HG02759 (cell line): Measurements from ENCODE around the gene KIF1B.

Experiments used
- ATAC-seq: cut with Tn5 transposase; IDR thresholded peaks from one replicate; pipeline ENCODE4 v1.9.1; 2021; ENCODE audit warnings: mild to moderate bottlenecking, moderate library complexity; ENCODE audit not compliant: unreplicated experiment

KIF1B gene

DNA sequence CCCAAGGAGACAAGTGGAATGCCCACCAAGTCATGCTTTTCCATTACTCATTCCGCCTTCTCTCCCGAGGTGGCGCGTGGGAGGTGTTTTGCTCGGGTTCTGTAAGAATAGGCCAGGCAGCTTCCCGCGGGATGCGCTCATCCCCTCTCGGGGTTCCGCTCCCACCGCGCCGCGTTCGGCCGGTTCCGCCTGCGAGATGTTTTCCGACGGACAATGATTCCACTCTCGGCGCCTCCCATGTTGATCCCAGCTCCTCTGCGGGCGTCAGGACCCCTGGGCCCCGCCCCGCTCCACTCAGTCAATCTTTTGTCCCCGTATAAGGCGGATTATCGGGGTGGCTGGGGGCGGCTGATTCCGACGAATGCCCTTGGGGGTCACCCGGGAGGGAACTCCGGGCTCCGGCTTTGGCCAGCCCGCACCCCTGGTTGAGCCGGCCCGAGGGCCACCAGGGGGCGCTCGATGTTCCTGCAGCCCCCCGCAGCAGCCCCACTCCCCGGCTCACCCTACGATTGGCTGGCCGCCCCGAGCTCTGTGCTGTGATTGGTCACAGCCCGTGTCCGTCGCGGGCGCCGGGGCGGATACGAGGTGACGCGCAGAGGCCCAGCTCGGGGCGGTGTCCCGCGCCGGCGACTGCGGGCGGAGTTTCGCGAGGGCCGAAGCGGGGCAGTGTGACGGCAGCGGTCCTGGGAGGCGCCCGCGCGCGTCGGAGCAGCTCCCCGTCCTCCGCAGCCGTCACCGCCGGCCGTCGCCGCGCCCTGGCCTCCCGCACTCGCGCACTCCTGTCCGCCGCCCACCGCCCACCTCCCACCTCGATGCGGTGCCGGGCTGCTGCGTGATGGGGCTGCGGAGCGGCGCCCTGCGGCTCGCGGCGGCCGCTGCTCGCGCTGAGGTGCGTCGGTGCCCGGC is at the start of gene KIF1B:
Gene KIF1B, plus strand, starts transcription at position 666 of the 906 bp plus-strand sequence. CDS start 21,759 bp downstream, outside the sequence.
- peak; percentile 99 for ATAC-seq

DNA sequence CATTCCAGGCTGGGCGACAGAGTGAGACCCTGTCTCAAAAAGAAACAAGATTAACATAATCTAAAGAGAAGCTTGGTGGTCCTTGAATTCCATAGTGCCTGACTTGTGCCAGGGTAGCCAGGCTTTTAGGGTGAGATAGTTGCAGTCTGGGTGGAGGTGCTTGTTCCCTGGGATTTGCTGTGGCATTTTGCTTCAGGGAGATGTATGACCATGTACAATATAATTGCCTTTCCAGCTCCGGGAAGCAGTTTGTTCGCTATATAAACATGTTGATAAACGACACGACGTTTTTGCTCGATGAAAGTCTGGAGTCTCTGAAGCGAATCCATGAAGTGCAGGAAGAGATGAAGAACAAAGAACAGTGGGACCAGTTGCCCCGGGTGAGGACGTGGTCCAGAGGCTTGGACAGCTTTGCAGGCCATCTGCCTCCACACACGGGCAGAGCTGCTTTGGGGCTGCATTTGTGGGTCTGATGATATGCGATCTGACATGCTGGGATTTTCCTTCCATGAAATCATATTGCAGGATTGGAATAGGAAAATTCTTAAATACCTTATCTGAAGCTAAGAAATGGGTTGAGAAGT is 49.4 kb upstream of the KIF1B start:
- ATAC-seq: no peak

GRCh38 chr1:10161541-10162290 is 48.7 kb upstream of the KIF1B start:
- ATAC-seq: no peak

DNA sequence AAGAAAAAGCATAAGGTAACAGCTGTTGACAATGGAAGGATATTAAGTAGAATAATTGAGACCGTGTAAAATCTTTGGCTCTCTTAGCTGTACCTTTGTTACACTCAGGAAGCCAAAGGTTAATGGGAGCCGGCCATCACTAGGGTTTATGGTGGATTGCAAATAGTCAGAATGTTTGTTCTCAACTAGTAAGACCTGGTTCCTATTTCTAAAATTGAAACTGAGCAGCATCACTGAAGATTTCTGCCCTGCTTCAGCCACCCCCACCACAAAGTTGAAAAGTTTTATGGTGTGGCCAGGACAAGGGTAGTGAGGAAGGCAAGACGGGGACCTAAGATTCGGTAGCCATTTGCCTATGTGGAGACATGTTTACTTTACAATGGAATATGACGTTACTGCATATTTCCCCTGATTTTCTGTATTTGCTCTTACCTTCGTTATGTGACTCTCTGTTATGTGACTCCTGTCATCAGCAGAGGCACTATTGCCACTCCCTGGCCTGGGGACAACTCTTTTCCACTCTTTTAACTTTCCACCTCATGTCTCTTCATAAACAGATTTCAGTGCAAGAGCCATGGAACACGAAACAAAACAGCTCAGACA is 41.4 kb upstream of the KIF1B start:
- ATAC-seq: no peak

- ATAC-seq: no peak
These were observed 40.2 kb upstream of the KIF1B start for GRCh38 chr1:10170239-10170574.

- ATAC-seq: no peak
These were observed 39.1 kb upstream of the KIF1B start for GRCh38 chr1:10171105-10171767.

DNA sequence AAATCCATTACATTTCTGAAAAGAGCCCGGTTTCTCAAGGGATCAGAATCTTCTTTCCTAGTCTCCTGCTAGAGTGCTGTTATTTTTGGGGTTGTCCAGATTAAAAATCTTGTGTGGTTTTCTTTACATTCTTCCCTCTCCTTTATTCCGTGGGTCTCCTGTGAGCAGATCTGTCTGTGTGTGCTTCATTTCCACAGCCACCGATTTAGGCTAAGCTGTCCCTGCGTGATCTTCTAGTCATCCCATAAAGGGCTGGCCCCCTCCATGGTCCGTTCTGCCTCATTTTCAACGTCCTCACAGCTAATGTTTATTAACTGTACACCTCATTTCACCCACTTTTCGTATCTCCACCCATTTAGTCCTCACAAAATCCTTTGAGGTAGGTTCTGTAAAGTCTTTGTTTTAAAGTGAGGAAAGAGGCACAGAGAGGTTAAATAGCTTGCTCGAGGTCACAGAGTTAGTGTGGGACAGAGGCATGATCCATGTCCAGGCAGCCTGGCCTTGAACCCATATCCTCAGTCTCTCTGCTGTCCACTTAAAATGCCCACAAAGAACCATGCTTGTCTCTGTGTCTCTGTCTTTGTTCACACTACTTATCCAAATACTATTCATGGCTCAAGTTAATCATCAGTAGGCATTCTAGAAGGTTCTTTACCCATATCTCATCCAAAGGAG is 38.2 kb upstream of the KIF1B start:
- no peak for ATAC-seq

DNA sequence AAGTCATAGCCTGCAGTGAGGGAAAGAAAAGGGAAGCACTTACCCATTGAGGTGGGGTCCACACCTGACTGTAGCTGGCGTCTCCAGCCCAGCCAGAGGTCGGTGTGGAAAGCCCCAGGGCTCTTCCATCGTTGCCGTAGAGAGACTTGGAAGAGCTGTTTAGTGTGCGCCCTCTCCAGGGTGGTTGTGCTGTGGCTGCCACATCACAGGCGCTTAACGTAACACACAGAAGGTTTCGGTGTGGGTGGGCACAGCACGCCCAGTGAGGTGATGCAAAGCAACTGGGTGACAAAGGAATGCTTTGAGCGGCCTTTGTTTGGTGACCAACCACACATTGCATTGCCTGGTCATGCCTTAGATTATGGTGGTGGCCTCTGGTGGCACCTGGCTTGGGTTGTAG is 36.8 kb upstream of the KIF1B start:
- ATAC-seq: no peak

- ATAC-seq: no peak
These were observed 32.5 kb upstream of the KIF1B start for GRCh38 chr1:10177876-10178275.

GRCh38 chr1:10178597-10179405 is 31.6 kb upstream of the KIF1B start:
- ATAC-seq: no peak

GRCh38 chr1:10179406-10180091 is 30.8 kb upstream of the KIF1B start:
- ATAC-seq: no peak

- no peak for ATAC-seq
These were observed 29.2 kb upstream of the KIF1B start for GRCh38 chr1:10181154-10181553.

GRCh38 chr1:10185759-10186158 is 24.6 kb upstream of the KIF1B start:
- ATAC-seq: no peak

DNA sequence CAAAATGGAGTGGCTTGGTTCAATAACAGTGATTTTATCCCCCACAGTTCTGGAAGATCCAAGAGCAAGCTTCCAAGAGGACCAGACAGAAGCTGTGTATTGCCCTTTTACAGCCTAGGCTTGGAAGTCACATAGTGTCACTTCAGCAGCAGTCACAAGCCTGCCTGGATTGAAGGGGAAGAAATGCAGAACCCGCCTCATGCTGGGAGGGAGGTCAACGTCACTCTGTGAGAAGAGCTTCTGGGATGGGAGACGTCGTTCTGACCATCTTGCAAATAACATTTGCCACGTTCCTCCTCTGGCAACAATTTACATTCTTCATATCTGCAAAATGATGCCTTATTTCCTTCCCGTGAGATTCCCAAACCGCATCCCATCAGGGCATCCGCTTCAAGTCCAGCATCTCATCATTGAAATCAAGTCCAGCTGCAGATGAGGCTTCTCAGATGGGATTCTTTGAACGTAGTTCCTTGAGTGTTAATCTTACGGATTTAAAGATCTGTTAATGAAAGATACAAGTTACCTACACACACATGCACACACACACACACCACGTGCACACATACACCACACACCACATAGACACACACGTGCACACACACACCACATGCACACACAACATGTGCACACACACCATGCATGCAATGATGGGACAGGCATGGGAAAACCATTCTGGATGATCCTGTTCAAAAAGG is 23.9 kb upstream of the KIF1B start:
- no peak for ATAC-seq

GRCh38 chr1:10187026-10187334 is 23.4 kb upstream of the KIF1B start:
- ATAC-seq: no peak

DNA sequence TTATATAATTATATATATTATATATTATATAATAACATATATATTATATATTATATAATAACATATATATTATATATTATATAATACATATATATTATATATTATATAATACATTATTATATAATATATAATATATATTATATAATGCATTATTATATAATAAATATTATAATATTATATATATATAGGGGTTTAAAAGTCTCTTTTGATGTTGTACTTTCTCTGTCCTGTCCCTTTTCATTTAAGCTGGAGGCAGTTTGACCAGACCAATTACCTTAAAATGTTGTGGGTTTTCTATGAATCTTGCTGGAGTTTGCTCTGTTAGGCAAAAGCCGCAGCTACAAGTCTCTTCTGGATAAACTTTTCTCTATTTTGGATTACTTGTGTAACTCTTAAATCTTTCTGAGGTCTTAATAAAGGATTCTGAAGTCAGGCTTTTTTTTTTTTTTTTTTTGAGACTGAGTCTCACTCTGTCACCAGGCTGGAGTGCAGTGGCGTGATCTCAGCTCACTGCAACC is 22.2 kb upstream of the KIF1B start:
- no peak for ATAC-seq

GRCh38 chr1:10189659-10190058 is 20.7 kb upstream of the KIF1B start:
- ATAC-seq: no peak

- ATAC-seq: no peak
These were observed 18.1 kb upstream of the KIF1B start for GRCh38 chr1:10192263-10192662.
